ENCODE data around the gene TPD52L1. TPM values are rescaled to one million over a fixed set of nuclear protein-coding genes. Genes with fewer than 3 reads are reported as not detected.
A peak's percentile ranks its signal among the peaks of the same experiment; 100 is the strongest.
"Not testable (repeated sequence)": the region's sequence is repeated elsewhere in the genome, so short reads cannot be mapped to it uniquely, and the experiment has no call there.

TPD52L1 gene
- total RNA-seq, 1 donor from 2014 or later, result 188 TPM

- peak; percentile 32 for DNase-seq (ENCODE audit: low read depth)
These were observed 11.0 kb upstream of the TPD52L1 start for GRCh38 chr6:125142618-125143017.

GRCh38 chr6:125144822-125145221 is 8.8 kb upstream of the TPD52L1 start:
- no peak for DNase-seq (ENCODE audit: low read depth)

GRCh38 chr6:125149256-125150144 is 4.1 kb upstream of the TPD52L1 start:
- DNase-seq (ENCODE audit: low read depth), result peak; percentile 87

GRCh38 chr6:125151700-125152099 is 1.9 kb upstream of the TPD52L1 start:
- DNase-seq (ENCODE audit: low read depth), result no peak

- DNase-seq (ENCODE audit: low read depth), result peak; percentile 14
These were observed 666 bp downstream of the TPD52L1 start for GRCh38 chr6:125154118-125154760.

GRCh38 chr6:125154761-125155135 is 1.2 kb downstream of the TPD52L1 start:
- DNase-seq (ENCODE audit: low read depth), result peak; percentile 16

GRCh38 chr6:125155344-125155743 is 1.8 kb downstream of the TPD52L1 start:
- no peak for DNase-seq (ENCODE audit: low read depth)

- DNase-seq (ENCODE audit: low read depth), result no peak
These were observed 2.9 kb downstream of the TPD52L1 start for GRCh38 chr6:125156496-125156895.

- DNase-seq (ENCODE audit: low read depth), result no peak
These were observed 3.7 kb downstream of the TPD52L1 start for GRCh38 chr6:125157280-125157679.

GRCh38 chr6:125157725-125158124 is 4.2 kb downstream of the TPD52L1 start:
- no peak for DNase-seq (ENCODE audit: low read depth)

- DNase-seq (ENCODE audit: low read depth), result not testable (repeated sequence)
These were observed 9.8 kb downstream of the TPD52L1 start for GRCh38 chr6:125163339-125163738.

GRCh38 chr6:125163811-125164210 is 10.2 kb downstream of the TPD52L1 start:
- DNase-seq (ENCODE audit: low read depth), result no peak

- peak; percentile 36 for DNase-seq (ENCODE audit: low read depth)
These were observed 11.1 kb downstream of the TPD52L1 start for GRCh38 chr6:125164696-125165095.

GRCh38 chr6:125165256-125165655 is 11.7 kb downstream of the TPD52L1 start:
- DNase-seq (ENCODE audit: low read depth), result peak; percentile 50

GRCh38 chr6:125165776-125166175 is 12.2 kb downstream of the TPD52L1 start:
- DNase-seq (ENCODE audit: low read depth), result no peak

- DNase-seq (ENCODE audit: low read depth), result no peak
These were observed 13.1 kb downstream of the TPD52L1 start for GRCh38 chr6:125166711-125167110.

- no peak for DNase-seq (ENCODE audit: low read depth)
These were observed 14.0 kb downstream of the TPD52L1 start for GRCh38 chr6:125167579-125167978.

GRCh38 chr6:125169058-125169457 is 15.5 kb downstream of the TPD52L1 start:
- no peak for DNase-seq (ENCODE audit: low read depth)

- no peak for DNase-seq (ENCODE audit: low read depth)
These were observed 15.9 kb downstream of the TPD52L1 start for GRCh38 chr6:125169522-125169921.

GRCh38 chr6:125170376-125170775 is 16.8 kb downstream of the TPD52L1 start:
- no peak for DNase-seq (ENCODE audit: low read depth)

- DNase-seq (ENCODE audit: low read depth), result no peak
These were observed 19.9 kb downstream of the TPD52L1 start for GRCh38 chr6:125173341-125174095.

GRCh38 chr6:125174626-125175025 is 21.1 kb downstream of the TPD52L1 start:
- peak; percentile 45 for DNase-seq (ENCODE audit: low read depth)

Data from renal cortical epithelial cell (primary cell).